OCI-LY7 (cell line): Measurements from ENCODE around the gene PICALM. TPM values are rescaled to one million over a fixed set of nuclear protein-coding genes. Genes with fewer than 3 reads are reported as not detected.

Source experiments
- BruUV-seq: library from RNA; stranded (reverse); fragments of 400-500 nt; replicated peaks from 2 replicates; lab custom pipeline; 2021; lab: Mats Ljungman, UMichigan
- CTCF ChIA-PET: fragments of 300-600 bp; sonication (Branson Sonifier 250); formaldehyde crosslinking; loops from one replicate; lab custom pipeline; 2022; ENCODE audit warnings: antibody characterized with exemption; ENCODE audit not compliant: unreplicated experiment; lab: Charles Lee
- POLR2A ChIA-PET: fragments of 300-600 bp; sonication (Branson Sonifier 250); formaldehyde crosslinking; loops from one replicate; lab custom pipeline; 2022; ENCODE audit warnings: antibody characterized with exemption; lab: Charles Lee
- DNase-seq: peaks from one replicate; pipeline ENCODE4 v3.0.0-alpha.2; 2015; ENCODE audit warnings: low spot score
- H2AFZ ChIP-seq: fragments of 200-600 bp; sonication (generic), shearing (Covaris generic); 2 replicates; pipeline ENCODE4 v1.6.1; 2014; ENCODE audit warnings: mild to moderate bottlenecking, antibody characterized with exemption, low read length, moderate library complexity
- H3K27ac ChIP-seq: fragments of 200-600 bp; sonication (generic); 2 replicates; pipeline ENCODE4 v1.5.1; 2014; ENCODE audit warnings: mixed run types, low read depth, mild to moderate bottlenecking, moderate library complexity, low read length, inconsistent platforms; ENCODE audit not compliant: poor library complexity, severe bottlenecking
- H3K36me3 ChIP-seq: fragments of 200-600 bp; sonication (generic); 2 replicates; pipeline ENCODE4 v1.6.1; 2014; ENCODE audit warnings: mild to moderate bottlenecking, antibody characterized with exemption, low read length, moderate library complexity, mixed read lengths; ENCODE audit not compliant: insufficient read depth
- H3K4me1 ChIP-seq: fragments of 200-600 bp; sonication (generic); 2 replicates; pipeline ENCODE4 v1.5.1; 2014; ENCODE audit warnings: mild to moderate bottlenecking, low read length; ENCODE audit not compliant: insufficient read depth, poor library complexity, severe bottlenecking
- H3K4me2 ChIP-seq: fragments of 200-600 bp; sonication (generic); 2 replicates; pipeline ENCODE4 v1.6.1; 2014; ENCODE audit warnings: mild to moderate bottlenecking, low read length
- H3K4me3 ChIP-seq: fragments of 200-600 bp; sonication (generic); 2 replicates; pipeline ENCODE4 v1.5.1; 2014; ENCODE audit warnings: mild to moderate bottlenecking, low read depth, low read length; ENCODE audit not compliant: poor library complexity, severe bottlenecking
- H3K79me2 ChIP-seq: fragments of 200-600 bp; sonication (generic); 2 replicates; pipeline ENCODE4 v1.6.1; 2016; ENCODE audit warnings: low read depth, mild to moderate bottlenecking, low read length, moderate library complexity, mixed read lengths; ENCODE audit not compliant: insufficient read depth
- H3K9me2 ChIP-seq: fragments of 200-600 bp; sonication (generic); 2 replicates; pipeline ENCODE4 v1.6.1; 2016; ENCODE audit warnings: mild to moderate bottlenecking, low read length, mixed read lengths; ENCODE audit not compliant: insufficient read depth
- H3K9me3 ChIP-seq: fragments of 200-600 bp; sonication (generic); 2 replicates; pipeline ENCODE4 v1.6.1; 2014; ENCODE audit warnings: mild to moderate bottlenecking, mixed run types, low read length, mixed read lengths
- H4K20me1 ChIP-seq: fragments of 200-600 bp; sonication (generic); 2 replicates; pipeline ENCODE4 v1.6.1; 2014; ENCODE audit warnings: mild to moderate bottlenecking, antibody characterized with exemption, low read length, moderate library complexity, mixed read lengths; ENCODE audit not compliant: insufficient read depth
- EZH2phosphoT487 ChIP-seq: fragments of 200-600 bp; sonication (generic); IDR thresholded peaks from 2 replicates; pipeline ENCODE4 v1.6.1; 2018; ENCODE audit warnings: low read depth, borderline replicate concordance, mild to moderate bottlenecking, mixed run types, antibody characterized with exemption, low read length, moderate library complexity, mixed read lengths
- intact Hi-C: fragments of 100-400 bp; cut with micrococcal nuclease; formaldehyde crosslinking; loops from one replicate; pipeline ENCODE4 v1.10.0; 2022; ENCODE audit not compliant: unreplicated experiment
- total RNA-seq, 2 experiments: library from RNA; depleted of rRNA in 1 of 2; stranded (reverse); fragments of >200 nt in 1 of 2; shearing (Covaris generic) in 1 of 2; gene quantifications; 2 replicates each; pipeline ENCODE4 v1.2.3, GENCODE V29; 2014 to 2022
- TF ChIP-seq, protein P1 (sequence below): fragments of 200-600 bp; sonication (generic); conservative IDR thresholded peaks from 2 replicates; pipeline ENCODE4 v1.5.1; 2014; ENCODE audit warnings: mild to moderate bottlenecking, antibody characterized with exemption, low read length, moderate library complexity, mixed read lengths

The PICALM gene
- total RNA-seq, 2 experiments from 2014 or later = 77.9 to 108 TPM

DNA sequence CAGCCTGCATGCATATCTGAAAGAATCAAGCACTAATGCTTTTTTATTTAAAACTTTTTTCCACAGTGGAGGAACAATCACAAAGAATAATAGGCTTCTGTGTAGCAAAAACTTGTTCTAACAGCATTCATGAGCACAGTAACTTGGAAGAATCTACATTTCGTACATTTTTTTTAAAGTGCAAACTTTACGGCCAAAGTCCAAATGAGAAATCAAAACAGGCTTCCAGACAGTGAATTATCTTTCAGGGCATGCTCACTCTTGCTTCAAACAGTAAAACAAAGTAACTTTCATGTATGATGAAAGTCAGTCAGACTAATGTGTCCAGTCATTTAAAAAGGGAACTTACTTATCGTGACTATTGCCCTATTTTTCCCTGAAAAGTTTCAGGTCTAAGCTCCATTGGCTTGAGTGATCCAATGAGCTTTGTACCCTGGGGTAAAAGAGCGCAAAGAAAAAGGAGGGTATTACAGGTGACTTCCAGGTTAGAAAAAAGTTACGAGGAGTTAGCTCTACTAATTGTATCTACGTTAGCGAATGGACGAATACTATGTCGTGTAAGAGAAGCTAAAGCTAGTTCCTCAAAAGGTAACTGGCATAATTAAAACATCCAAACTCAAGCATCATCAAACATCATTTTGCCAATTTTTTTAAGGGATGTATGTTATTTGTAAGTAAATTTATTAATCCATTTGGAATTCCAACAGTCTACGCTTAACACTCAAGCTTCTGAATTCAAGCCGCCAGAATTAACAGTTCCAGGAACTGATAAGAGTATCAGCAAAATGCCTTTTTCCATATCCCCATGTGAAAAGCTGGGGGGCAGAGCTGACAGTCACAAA lies 1.7 kb downstream of the PICALM start:
- no peak overlapping the region for H2AFZ ChIP-seq
- intact Hi-C loops = loop anchor here (5.0 to 10.0 kb wide), 4 partner anchors 405 to 1520 kb away; partner anchors contain the start of genes DLG2, TMEM126A and TMEM126B
- peaks cover 63% of the 10 kb centered on the region for H3K79me2 ChIP-seq
- TF ChIP-seq EZH2phosphoT487 = no peak
- TF ChIP-seq, protein P1, sequence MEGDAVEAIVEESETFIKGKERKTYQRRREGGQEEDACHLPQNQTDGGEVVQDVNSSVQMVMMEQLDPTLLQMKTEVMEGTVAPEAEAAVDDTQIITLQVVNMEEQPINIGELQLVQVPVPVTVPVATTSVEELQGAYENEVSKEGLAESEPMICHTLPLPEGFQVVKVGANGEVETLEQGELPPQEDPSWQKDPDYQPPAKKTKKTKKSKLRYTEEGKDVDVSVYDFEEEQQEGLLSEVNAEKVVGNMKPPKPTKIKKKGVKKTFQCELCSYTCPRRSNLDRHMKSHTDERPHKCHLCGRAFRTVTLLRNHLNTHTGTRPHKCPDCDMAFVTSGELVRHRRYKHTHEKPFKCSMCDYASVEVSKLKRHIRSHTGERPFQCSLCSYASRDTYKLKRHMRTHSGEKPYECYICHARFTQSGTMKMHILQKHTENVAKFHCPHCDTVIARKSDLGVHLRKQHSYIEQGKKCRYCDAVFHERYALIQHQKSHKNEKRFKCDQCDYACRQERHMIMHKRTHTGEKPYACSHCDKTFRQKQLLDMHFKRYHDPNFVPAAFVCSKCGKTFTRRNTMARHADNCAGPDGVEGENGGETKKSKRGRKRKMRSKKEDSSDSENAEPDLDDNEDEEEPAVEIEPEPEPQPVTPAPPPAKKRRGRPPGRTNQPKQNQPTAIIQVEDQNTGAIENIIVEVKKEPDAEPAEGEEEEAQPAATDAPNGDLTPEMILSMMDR = no peak
- H4K20me1 ChIP-seq = peaks cover 46% of the 10 kb centered on the region
- ChIA-PET POLR2A (interaction anchor here (0.6 to 2.0 kb wide), 12 partner anchors 9 to 137 kb away, joined by 3 to 8 read pairs (median 4); no protein-coding TSS in a partner anchor), CTCF (interaction anchor here (1.1 to 1.3 kb wide), 2 partner anchors 26 to 126 kb away, joined by 3 to 6 read pairs; no protein-coding TSS in a partner anchor)
- BruUV-seq = TSS peak; percentile 56
- H3K4me3 ChIP-seq = peak overlapping the region; percentile 82
- H3K9me3 ChIP-seq = no peaks in the 10 kb centered on the region
- H3K4me1 ChIP-seq = peaks cover 55% of the 10 kb centered on the region
- no peaks in the 10 kb centered on the region for H3K9me2 ChIP-seq
- H3K4me2 ChIP-seq = peak overlapping the region; percentile 99
- H3K27ac ChIP-seq = peak overlapping the region; percentile 51
- peak; percentile 28 for DNase-seq
- H3K36me3 ChIP-seq = no peaks in the 10 kb centered on the region

DNA sequence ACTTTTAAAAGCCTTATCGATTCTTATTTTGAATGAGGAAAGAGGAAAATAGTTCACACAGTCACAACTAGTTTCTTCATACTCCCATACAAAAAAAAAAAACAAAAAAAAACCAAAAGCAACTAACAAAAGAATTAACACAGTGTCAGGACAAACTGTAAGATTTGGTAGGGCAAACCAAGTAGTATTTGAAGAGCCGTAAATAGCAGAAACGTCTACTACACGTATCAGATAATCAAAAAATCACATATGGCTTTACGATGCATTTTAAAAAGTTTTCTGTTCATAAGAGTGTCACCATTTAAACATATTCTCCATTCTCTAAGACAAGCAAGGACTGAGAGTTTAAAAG lies 2.3 kb downstream of the PICALM start:
- Histone ChIP-seq H3K4me1 (peaks cover 55% of the 10 kb centered on the region), H4K20me1 (peaks cover 49% of the 10 kb centered on the region), H3K79me2 (peaks cover 69% of the 10 kb centered on the region), H3K4me2 (peak overlapping the region; percentile 99), H3K9me3 (0 out of 2 replicates have a peak, but pooled peaks cover 3% of the 10 kb centered on the region), H3K27ac (peak overlapping the region; percentile 51), H3K4me3 (peak overlapping the region; percentile 82), H3K36me3 (peaks cover 4% of the 10 kb centered on the region), H2AFZ (no peak overlapping the region), H3K9me2 (no peaks in the 10 kb centered on the region)
- TF ChIP-seq, protein P1 = no peak
- TF ChIP-seq EZH2phosphoT487 = no peak
- POLR2A ChIA-PET = interaction anchor here (1.0 to 1.3 kb wide), 2 partner anchors 8 to 50 kb away, joined by 4 to 5 read pairs; no protein-coding TSS in a partner anchor
- CTCF ChIA-PET = interaction anchor here (1.1 kb wide), 1 partner anchor 127 kb away, joined by 6 read pairs; no protein-coding TSS in a partner anchor
- intact Hi-C loops = loop anchor here (5.0 to 10.0 kb wide), 4 partner anchors 404 to 1519 kb away; partner anchors contain the start of genes DLG2, TMEM126A and TMEM126B
- no TSS peak for BruUV-seq
- DNase-seq = no peak
